Measurements from ENCODE around the gene GOSR1.
"Not testable (repeated sequence)": the region's sequence is repeated elsewhere in the genome, so short reads cannot be mapped to it uniquely, and the experiment has no call there.

GOSR1 gene

DNA sequence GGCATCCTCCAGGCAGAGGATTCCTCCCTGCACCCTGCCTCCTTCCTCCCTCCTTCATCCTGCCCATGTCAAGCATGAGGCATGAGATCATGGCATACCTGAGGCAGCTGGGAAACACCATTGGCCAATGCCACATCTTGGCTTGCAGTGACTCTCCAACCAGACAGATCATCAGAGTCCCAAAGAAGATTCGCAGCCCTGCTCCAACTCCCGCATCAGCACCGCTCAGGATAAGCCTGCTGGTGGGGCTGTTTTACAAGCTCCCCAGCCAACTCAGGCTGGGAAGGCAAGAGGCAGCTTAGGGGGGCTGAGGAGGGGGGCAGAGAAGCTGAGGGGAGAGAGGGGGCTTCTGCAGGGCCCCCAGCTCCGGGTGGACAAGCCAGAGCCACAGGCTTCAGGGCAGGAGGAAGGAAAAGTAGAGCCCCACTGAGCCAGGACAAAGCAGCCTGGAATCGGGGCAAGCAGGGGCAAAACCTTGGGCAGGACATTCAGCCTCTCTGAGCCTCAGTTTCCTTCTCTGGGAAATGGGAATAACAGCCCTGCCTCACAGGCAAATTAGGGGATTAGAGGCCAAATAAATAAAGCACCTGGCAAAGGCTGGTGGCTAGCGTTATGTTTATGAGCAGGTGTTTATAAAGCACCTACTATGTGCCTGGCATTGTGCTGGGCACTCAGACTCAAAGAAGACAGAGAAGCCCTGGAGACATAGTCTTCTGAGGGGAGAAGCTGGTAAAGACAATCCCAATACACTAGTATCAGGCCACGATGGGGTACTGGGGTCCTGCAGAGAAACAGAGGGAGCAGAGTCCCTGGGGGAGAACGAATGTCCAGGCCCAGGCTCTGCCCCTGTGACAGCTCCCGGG is 88.1 kb downstream of the GOSR1 start:
- TF ChIP-seq, protein P1, sequence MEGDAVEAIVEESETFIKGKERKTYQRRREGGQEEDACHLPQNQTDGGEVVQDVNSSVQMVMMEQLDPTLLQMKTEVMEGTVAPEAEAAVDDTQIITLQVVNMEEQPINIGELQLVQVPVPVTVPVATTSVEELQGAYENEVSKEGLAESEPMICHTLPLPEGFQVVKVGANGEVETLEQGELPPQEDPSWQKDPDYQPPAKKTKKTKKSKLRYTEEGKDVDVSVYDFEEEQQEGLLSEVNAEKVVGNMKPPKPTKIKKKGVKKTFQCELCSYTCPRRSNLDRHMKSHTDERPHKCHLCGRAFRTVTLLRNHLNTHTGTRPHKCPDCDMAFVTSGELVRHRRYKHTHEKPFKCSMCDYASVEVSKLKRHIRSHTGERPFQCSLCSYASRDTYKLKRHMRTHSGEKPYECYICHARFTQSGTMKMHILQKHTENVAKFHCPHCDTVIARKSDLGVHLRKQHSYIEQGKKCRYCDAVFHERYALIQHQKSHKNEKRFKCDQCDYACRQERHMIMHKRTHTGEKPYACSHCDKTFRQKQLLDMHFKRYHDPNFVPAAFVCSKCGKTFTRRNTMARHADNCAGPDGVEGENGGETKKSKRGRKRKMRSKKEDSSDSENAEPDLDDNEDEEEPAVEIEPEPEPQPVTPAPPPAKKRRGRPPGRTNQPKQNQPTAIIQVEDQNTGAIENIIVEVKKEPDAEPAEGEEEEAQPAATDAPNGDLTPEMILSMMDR (conservative IDR thresholded peaks at IDR 0.05; ENCODE audit: control insufficient read depth, insufficient read depth, low read depth, low read length) = no peak
- H3K4me3 ChIP-seq (ENCODE audit: control insufficient read depth, low read depth, low read length) = no peak overlapping the region
- DNase-seq (ENCODE audit: low read depth) = no peak

DNA sequence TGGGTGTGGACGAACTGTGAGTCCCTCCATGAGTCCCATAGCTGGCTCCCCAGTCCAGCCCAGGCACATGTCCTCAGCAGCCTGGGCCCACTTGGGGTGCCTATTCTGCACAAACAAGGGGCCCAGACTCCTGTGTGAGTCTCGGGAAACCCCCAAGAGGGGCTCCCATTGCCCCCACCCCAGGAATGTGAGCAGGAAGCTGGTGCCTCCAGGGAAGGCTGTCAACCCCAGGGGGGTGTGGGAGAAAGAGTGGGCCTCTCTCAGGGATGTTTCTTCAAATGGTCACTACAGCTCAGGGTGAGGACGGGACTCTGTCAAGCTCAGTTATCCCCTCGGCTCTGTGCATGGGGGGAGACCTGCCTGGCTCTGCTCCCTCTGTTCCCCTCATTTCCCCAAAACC is 88.9 kb downstream of the GOSR1 start:
- H3K4me3 ChIP-seq (ENCODE audit: control insufficient read depth, low read depth, low read length); DNase-seq (ENCODE audit: low read depth): not testable (repeated sequence)

GRCh38 chr17:30566516-30567225 is 89.5 kb downstream of the GOSR1 start:
- DNase-seq (ENCODE audit: low read depth) = not testable (repeated sequence)

GRCh38 chr17:30567231-30568116 is 90.3 kb downstream of the GOSR1 start:
- DNase-seq (ENCODE audit: low read depth) = no peak
- TF ChIP-seq, protein P1 (conservative IDR thresholded peaks at IDR 0.05; ENCODE audit: control insufficient read depth, insufficient read depth, low read depth, low read length) = no peak

More at GRCh38 chr17:30566516-30567225, 89.5 kb downstream of the GOSR1 start:
- H3K4me3 ChIP-seq (ENCODE audit: control insufficient read depth, low read depth, low read length) = not testable (repeated sequence)

GRCh38 chr17:30568117-30568430 is 90.9 kb downstream of the GOSR1 start:
- TF ChIP-seq, protein P1 (conservative IDR thresholded peaks at IDR 0.05; ENCODE audit: control insufficient read depth, insufficient read depth, low read depth, low read length) = no peak
- DNase-seq (ENCODE audit: low read depth) = no peak
- H3K4me3 ChIP-seq (ENCODE audit: control insufficient read depth, low read depth, low read length) = no peak overlapping the region

More at GRCh38 chr17:30567231-30568116, 90.3 kb downstream of the GOSR1 start:
- H3K4me3 ChIP-seq (ENCODE audit: control insufficient read depth, low read depth, low read length) = no peak overlapping the region

- H3K4me3 ChIP-seq (ENCODE audit: control insufficient read depth, low read depth, low read length); DNase-seq (ENCODE audit: low read depth): not testable (repeated sequence)
These were observed 92.4 kb downstream of the GOSR1 start for GRCh38 chr17:30569531-30570175.

DNA sequence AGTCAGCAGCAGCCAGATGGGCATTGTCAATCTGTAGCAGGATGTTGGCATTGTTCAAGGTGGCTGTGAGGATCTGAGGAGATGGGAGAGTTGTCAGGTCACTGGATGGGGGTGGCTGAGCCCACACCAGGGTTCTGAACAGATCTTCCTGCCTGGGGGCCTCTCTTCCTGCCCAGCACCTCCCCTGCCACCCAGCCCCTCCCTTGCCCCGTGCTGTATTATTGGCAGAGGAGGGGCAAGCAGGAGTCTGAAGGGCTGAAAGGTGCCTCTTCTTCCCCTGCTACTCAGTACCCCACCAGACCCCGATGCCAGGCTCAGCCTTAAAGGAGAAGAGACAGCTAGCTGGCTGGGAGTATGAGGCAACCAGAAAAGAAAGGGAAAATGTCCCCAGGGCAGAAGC is 93.0 kb downstream of the GOSR1 start:
- TF ChIP-seq, protein P1 (conservative IDR thresholded peaks at IDR 0.05; ENCODE audit: control insufficient read depth, insufficient read depth, low read depth, low read length) = no peak
- no peak for DNase-seq (ENCODE audit: low read depth)
- no peak overlapping the region for H3K4me3 ChIP-seq (ENCODE audit: control insufficient read depth, low read depth, low read length)
